Pancreas (tissue), 10 donors: ENCODE measurements around the gene LRRC26. TPM values are rescaled to one million over a fixed set of nuclear protein-coding genes. Genes with fewer than 3 reads are reported as not detected.
A peak's percentile ranks its signal among the peaks of the same experiment; 100 is the strongest.

Source experiments
- ATAC-seq, 4 donors: fragments of 200-7000 bp; cut with Tn5 transposase; one replicate each; pipeline versions ENCODE4 v1.8.0 to v1.9.1; 2020; ENCODE audit warnings: mild to moderate bottlenecking in 4 of 4, moderate library complexity in 4 of 4
- DNase-seq, 6 donors: peaks; one replicate each; pipeline ENCODE4 v3.0.0-alpha.2; 2020
- FAIRE-seq: peaks from 2 replicates; lab custom pipeline; 2012; peaks lifted over from hg19 to GRCh38; lab: Jason Lieb, UNC
- H3K27ac ChIP-seq, 4 donors: fragments of 200-600 bp; sonication (generic); 1 replicate in 3 of 4; 2 replicates in 1 of 4; pipeline versions ENCODE4 v1.5.0 to v1.8.0; 2020
- H3K27me3 ChIP-seq, 4 donors: fragments of 200-600 bp; one replicate each; pipeline ENCODE4 v1.8.0; 2021
- H3K36me3 ChIP-seq, 3 donors: fragments of 200-600 bp; sonication (generic) in 1 of 3; one replicate each; pipeline versions ENCODE4 v1.5.0 to v1.8.0; 2020 to 2021
- H3K4me1 ChIP-seq, 3 donors: fragments of 200-600 bp; one replicate each; pipeline ENCODE4 v1.8.0; 2021
- H3K4me3 ChIP-seq, 4 donors: fragments of 200-600 bp; sonication (generic) in 2 of 4; one replicate each; pipeline versions ENCODE4 v1.5.0 to v1.8.0; 2020 to 2021
- H3K9me3 ChIP-seq, 4 donors: fragments of 200-600 bp; one replicate each; pipeline ENCODE4 v1.8.0; 2021
- WGBS, 2 donors: extraction: QIAGEN DNeasy Blood & Tissue Kit; methylation state at CpG; one replicate each; pipeline ENCODE4 v1.1.7; 2013; 5-methylcytosine and 5-hydroxymethylcytosine counted together
- intact Hi-C, 3 donors: fragments of 100-400 bp; cut with DNase I; formaldehyde crosslinking; loops; one replicate each; pipeline versions ENCODE4 v1.11.1 to v1.14.2; 2022
- polyA plus RNA-seq, 2 donors: library from polyadenylated mRNA; stranded (reverse); fragments of 200-250 nt; gene quantifications; one replicate each; pipeline ENCODE4 v1.2.3, GENCODE V29; 2013
- total RNA-seq, 6 donors: library from RNA; stranded (reverse); fragmentation: NEBNext Ultra II Directional in 4 of 6; extraction: Animal tissue kit (Norgen Biotek cat#: 25700) in 4 of 6; gene quantifications; one replicate each; pipeline versions ENCODE4 v1.2.1 to v1.2.4, GENCODE V29; 2021 to 2023
- TF ChIP-seq, protein P1 (sequence below), 4 donors: fragments of 200-600 bp; sonication (generic) in 3 of 4; IDR thresholded peaks; one replicate each; pipeline versions ENCODE4 v1.5.0 to v1.8.0; 2021; ENCODE audit warnings: antibody characterized with exemption in 4 of 4
- donor health status: healthy with polysubstance abuse.
- donor health status: DM: no; HTN: no; CAD: no; lungs with moderate emphysema.
- donor health status: DM: no; HTN: no; CAD: no.
- donor health status: control.
- donor health status: control.
- donor health status: Bipolar disorder and iron deficiency.
- donor health status: DM: yes; HTN: yes; CAD: no.
- donor health status: DM: no; HTN: no; CAD: no.
- donor health status: DM: no; HTN: no; CAD: no.
- donor health status: DM: yes; HTN: yes; CAD: no.

The LRRC26 gene
- total and polyA plus RNA-seq, 8 donors, result 0.28 to 0.90 (median 0.49) TPM; not detected in 2

DNA sequence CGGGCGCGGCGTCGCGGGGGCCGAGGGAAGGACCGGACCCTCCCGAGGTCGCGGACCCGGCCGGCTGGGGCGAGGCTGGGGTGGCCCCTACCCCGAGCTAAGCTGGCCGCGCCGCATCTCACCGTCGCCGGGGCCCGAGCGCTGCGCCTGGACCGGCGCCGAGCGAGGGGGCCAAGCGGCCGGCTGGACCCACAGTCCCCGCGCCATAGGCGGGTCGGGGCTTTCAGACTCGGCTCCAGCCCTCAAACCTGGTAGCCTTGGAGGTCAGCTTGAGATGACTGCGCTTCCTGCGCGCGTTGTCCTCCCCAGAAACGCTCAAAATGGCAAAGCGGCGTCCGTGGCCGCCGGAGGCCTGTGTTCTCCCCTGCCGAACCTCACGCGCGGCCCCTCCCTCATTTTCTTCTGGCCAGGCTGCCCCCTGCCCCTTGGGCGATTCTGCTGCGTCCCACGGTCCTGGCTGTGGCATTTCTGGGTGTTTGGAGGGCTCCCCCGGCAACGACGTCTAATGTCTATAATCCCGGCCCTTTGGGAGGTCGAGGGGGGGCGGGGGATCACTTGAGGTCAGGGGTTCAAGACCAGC, 39.6 kb downstream of the LRRC26 start:
- Histone ChIP-seq H3K27me3 (no peaks in the 10 kb centered on the region), H3K36me3 (no peaks in the 10 kb centered on the region), H3K4me1 (peaks cover 8 to 19% (median 11%) of the 10 kb centered on the region in 3 donors), H3K4me3 (peak overlapping the region; percentile 61 to 82 (median 74)), H3K9me3 (no peaks in the 10 kb centered on the region), H3K27ac (peak overlapping the region; percentile 75 to 90 (median 84))
- FAIRE-seq (no peak), DNase-seq (peak in 1 of 6 donors; percentile 51), ATAC-seq (peak in 2 of 4 donors; percentile 0 to 2)
- WGBS, 2 donors, result 5 to 6% methylated on average over 31 to 58 of the region's 58 CpGs
- TF ChIP-seq, protein P1, sequence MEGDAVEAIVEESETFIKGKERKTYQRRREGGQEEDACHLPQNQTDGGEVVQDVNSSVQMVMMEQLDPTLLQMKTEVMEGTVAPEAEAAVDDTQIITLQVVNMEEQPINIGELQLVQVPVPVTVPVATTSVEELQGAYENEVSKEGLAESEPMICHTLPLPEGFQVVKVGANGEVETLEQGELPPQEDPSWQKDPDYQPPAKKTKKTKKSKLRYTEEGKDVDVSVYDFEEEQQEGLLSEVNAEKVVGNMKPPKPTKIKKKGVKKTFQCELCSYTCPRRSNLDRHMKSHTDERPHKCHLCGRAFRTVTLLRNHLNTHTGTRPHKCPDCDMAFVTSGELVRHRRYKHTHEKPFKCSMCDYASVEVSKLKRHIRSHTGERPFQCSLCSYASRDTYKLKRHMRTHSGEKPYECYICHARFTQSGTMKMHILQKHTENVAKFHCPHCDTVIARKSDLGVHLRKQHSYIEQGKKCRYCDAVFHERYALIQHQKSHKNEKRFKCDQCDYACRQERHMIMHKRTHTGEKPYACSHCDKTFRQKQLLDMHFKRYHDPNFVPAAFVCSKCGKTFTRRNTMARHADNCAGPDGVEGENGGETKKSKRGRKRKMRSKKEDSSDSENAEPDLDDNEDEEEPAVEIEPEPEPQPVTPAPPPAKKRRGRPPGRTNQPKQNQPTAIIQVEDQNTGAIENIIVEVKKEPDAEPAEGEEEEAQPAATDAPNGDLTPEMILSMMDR (IDR thresholded peaks at IDR 0.05), result no peak
- intact Hi-C loops, result no loop called here

DNA sequence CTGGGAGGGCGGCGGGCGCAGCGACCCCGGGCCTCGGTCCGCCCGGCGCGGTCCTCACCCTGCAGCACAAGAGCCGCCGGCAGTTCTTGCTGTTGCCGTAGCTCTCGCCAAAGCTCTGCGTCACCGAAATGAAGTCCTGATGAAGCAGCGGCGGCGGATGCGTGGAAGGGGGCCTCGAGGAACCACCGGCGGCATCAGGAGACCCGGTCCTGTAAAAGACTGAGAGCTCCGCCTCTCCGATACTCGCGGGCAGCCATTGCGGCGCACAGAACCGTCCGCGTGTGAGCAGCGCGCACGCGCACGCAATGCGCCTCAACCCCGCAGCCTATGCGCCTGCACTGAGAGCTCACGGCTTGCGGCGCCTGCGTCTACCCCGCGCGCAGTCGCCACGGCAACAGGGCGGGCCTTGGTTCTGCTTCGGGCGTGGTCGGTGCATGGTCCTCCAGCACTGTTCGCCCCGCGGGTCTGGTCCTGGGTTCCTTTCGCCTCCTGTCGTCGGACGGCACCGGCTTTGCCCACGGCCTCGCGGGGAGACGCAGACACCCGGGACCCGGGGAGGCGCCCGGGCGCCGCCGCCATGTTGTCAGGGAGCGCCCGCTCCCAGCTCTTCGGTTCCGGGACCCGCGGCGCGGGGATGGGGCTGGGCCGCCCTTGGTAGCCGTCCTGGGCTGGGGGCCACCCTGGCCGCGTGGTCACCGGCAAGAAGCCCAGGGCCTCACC, 40.2 kb downstream of the LRRC26 start:
- intact Hi-C loops, result no loop called here
- no peaks in the 10 kb centered on the region for H3K9me3 ChIP-seq
- TF ChIP-seq, protein P1 (IDR thresholded peaks at IDR 0.05), result no peak
- no peaks in the 10 kb centered on the region for H3K36me3 ChIP-seq
- FAIRE-seq (no peak), DNase-seq (peak; percentile 86 to 96 (median 88)), ATAC-seq (peak; percentile 79 to 95 (median 90))
- H3K27me3 ChIP-seq, result no peaks in the 10 kb centered on the region
- H3K4me3 ChIP-seq, result peak overlapping the region; percentile 61 to 82 (median 74)
- H3K27ac ChIP-seq, result peak overlapping the region; percentile 75 to 90 (median 84)
- H3K4me1 ChIP-seq, result peaks cover 8 to 19% (median 11%) of the 10 kb centered on the region in 3 donors
- 1% methylated on average over 64 to 86 of the region's 86 CpGs for WGBS, 2 donors

DNA sequence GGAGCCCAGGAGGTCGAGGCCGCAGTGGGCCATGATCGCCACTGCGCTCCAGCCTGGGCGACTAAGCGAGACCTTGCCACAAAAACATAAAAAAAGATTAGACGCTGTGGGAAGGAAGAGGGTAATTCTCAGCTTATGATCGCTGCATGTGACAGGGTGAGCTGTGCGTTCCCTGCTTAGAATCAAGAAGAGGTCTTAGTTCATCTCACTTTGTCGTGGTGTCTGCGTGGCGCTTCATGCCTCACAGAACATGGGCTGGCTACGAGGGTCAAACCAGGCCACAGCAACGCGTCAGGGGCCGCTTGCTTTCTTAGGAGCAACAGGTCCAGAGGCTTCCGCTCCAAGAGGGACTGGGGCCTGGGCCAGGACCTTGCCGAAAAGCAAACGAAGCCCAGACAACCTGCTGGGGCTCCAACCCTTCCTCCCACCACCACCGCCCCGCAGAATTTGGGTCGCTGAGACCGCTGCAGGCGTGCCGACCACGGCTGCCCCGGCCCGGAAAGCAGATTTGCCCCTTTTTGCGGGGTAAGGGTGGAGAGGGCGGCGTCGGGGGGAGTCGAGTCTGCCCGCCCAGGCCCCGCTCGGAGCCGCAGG, 40.9 kb downstream of the LRRC26 start:
- H3K36me3 ChIP-seq, result no peaks in the 10 kb centered on the region
- H3K9me3 ChIP-seq, result no peaks in the 10 kb centered on the region
- intact Hi-C loops, result no loop called here
- peak in 4 of 6 donors; percentile 40 to 71 (median 64) for DNase-seq
- TF ChIP-seq, protein P1 (IDR thresholded peaks at IDR 0.05), result no peak
- no peak for FAIRE-seq
- WGBS, 2 donors, result 3 to 6% methylated on average over 32 to 37 of the region's 37 CpGs
- H3K27me3 ChIP-seq, result no peaks in the 10 kb centered on the region
- H3K4me1 ChIP-seq, result peaks cover 8 to 19% (median 11%) of the 10 kb centered on the region in 3 donors
- peak overlapping the region; percentile 75 to 90 (median 84) for H3K27ac ChIP-seq
- peak overlapping the region; percentile 61 to 82 (median 74) for H3K4me3 ChIP-seq
- peak; percentile 8 to 24 (median 22) for ATAC-seq

DNA sequence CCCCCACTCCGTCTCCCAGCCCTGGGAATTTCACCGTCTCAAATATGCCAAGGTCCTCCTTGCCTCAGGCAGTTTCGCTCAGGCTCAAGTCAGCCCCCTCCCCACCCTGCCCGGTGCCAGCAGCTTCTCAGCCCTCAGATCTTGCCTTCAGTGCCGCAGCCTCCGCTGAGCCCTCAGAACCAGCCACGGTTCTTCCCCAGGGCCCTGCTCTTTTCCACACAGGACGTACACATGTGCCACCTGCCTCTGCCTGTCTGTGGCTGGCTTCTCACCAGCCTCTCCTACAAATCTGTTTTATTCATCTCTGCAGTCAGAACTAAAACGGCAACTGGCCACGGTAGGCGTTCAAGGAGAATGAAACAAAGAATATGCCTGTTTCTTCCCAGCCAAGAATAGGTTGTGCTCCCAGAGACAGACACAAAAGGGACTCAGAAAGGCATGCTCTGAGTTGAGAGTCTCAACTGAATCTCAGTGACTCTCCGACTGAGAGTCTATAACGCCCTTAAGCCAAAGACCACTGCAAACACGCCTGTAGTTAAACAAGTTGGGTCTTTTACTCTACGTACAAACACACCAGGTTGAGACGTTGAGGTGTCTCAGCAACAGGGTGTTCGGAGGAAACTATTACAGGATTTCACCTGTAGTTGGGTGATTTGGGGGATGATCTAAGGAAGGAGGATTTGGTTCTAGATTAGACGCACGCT, 41.5 kb downstream of the LRRC26 start:
- peak overlapping the region; percentile 61 to 82 (median 74) for H3K4me3 ChIP-seq
- ATAC-seq, result peak; percentile 7 to 22 (median 15)
- no peaks in the 10 kb centered on the region for H3K9me3 ChIP-seq
- no peaks in the 10 kb centered on the region for H3K36me3 ChIP-seq
- FAIRE-seq, result no peak
- peaks cover 8 to 19% (median 11%) of the 10 kb centered on the region in 3 donors for H3K4me1 ChIP-seq
- intact Hi-C loops, result no loop called here
- WGBS, 2 donors, result 11% methylated on average over 19 of the region's 19 CpGs
- peak in 2 of 6 donors; percentile 44 to 74 for DNase-seq
- no peaks in the 10 kb centered on the region for H3K27me3 ChIP-seq
- TF ChIP-seq, protein P1 (IDR thresholded peaks at IDR 0.05), result no peak
- H3K27ac ChIP-seq, result peak overlapping the region; percentile 75 to 90 (median 84)
